Measurements from ENCODE around the gene WNT3A. TPM values are rescaled to one million over a fixed set of nuclear protein-coding genes. Genes with fewer than 3 reads are reported as not detected.
A peak's percentile ranks its signal among the peaks of the same experiment; 100 is the strongest.

Gene WNT3A
- polyA plus RNA-seq, 1 of the 3 experiments (the other 2 are of a cell fraction) = not detected

DNA sequence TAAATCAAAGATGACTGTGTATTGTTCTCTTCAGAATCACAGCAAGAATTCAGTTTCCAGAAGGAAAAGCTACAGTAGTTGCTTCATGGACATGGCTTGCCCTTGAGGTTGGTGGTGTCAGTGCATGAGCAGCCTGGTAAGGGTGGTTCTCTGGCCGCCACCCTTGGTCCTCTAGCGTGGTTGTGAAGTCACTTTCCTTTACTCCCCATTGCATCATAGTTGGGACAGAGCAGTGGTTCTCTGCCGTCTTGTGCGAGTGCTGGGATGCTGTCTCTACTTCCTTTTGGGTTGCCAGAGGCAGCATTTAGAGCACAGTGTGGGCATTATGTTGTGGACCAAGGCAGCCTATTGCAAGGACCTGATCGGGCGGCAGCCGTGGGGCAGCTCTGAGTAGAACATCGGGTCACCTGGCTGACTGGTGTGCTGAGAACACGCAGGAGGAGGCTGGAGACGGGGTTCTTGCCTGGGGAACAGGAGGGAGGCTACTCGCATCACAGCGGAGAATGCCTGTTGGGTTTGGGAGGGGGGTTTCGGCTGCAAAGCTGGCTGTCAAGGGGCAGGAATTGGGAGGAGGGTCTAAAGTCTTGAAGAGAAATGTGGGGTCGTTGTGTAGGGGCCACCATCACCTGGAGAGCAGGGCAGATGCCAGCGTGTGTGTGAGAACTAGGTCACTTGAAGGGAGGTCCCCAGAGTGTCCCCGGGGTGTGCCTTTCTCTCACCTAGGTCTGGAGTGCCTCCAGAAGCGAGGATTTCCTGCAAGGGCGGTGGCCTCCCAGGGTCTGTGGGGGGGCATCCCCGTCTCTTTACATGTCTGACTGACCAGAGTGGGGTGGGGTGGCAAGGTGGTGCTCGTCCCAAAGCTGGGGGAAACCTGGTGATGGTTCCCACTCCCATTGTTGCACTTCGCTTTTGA, 82.0 kb downstream of the WNT3A start:
- ChIA-PET POLR2A (no interaction called here), CTCF (no interaction called here)
- H3K9me2 ChIP-seq = no peaks in the 10 kb centered on the region
- H4K20me1 ChIP-seq (ENCODE audit: insufficient read depth) = peaks cover 100% of the 10 kb centered on the region
- peaks cover 24 to 39% of the 10 kb centered on the region in 2 experiments for H3K4me1 ChIP-seq (ENCODE audit: control insufficient read depth in 1 of 2, insufficient read depth in 2 of 2, low read depth in 1 of 2, low read length in 1 of 2)
- peaks cover 100% of the 10 kb centered on the region for H3K79me2 ChIP-seq (ENCODE audit: insufficient read depth)
- 92% methylated on average over 16 of the region's 21 CpGs for WGBS (ENCODE audit: low lambda C conversion rate)
- no peak for DNase-seq
- no peak overlapping the region for H3K9ac ChIP-seq
- no peaks in the 10 kb centered on the region for H3K27me3 ChIP-seq (ENCODE audit: insufficient read depth)
- peaks cover 21% of the 10 kb centered on the region for H3F3A ChIP-seq (replicated peaks; ENCODE audit: insufficient read depth)
- H2AFZ ChIP-seq (ENCODE audit: low read depth) = no peak overlapping the region
- H3K9me3 ChIP-seq = no peaks in the 10 kb centered on the region
- H3K36me3 ChIP-seq (replicated peaks in 1 of 2; ENCODE audit: control insufficient read depth in 1 of 2, insufficient read depth in 2 of 2, low read length in 1 of 2) = peaks cover 24 to 30% of the 10 kb centered on the region in 2 experiments
- no peak overlapping the region for H3K4me3 ChIP-seq (ENCODE audit: low read depth in 2 of 2, low read length in 1 of 2)
- TF ChIP-seq, protein P1, sequence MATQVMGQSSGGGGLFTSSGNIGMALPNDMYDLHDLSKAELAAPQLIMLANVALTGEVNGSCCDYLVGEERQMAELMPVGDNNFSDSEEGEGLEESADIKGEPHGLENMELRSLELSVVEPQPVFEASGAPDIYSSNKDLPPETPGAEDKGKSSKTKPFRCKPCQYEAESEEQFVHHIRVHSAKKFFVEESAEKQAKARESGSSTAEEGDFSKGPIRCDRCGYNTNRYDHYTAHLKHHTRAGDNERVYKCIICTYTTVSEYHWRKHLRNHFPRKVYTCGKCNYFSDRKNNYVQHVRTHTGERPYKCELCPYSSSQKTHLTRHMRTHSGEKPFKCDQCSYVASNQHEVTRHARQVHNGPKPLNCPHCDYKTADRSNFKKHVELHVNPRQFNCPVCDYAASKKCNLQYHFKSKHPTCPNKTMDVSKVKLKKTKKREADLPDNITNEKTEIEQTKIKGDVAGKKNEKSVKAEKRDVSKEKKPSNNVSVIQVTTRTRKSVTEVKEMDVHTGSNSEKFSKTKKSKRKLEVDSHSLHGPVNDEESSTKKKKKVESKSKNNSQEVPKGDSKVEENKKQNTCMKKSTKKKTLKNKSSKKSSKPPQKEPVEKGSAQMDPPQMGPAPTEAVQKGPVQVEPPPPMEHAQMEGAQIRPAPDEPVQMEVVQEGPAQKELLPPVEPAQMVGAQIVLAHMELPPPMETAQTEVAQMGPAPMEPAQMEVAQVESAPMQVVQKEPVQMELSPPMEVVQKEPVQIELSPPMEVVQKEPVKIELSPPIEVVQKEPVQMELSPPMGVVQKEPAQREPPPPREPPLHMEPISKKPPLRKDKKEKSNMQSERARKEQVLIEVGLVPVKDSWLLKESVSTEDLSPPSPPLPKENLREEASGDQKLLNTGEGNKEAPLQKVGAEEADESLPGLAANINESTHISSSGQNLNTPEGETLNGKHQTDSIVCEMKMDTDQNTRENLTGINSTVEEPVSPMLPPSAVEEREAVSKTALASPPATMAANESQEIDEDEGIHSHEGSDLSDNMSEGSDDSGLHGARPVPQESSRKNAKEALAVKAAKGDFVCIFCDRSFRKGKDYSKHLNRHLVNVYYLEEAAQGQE (IDR thresholded peaks at IDR 0.05; ENCODE audit: low read depth, low read length) = no peak
- TF ChIP-seq YY1 (IDR thresholded peaks at IDR 0.05; ENCODE audit: low read depth) (no peak), GATA2 (CRISPR knock-in tag; IDR thresholded peaks at IDR 0.05) (no peak), EZH2phosphoT487 (IDR thresholded peaks at IDR 0.05; ENCODE audit: borderline replicate concordance, low read depth) (no peak), TAF1 (IDR thresholded peaks at IDR 0.05; ENCODE audit: borderline replicate concordance, low read depth, low read length) (no peak), NFIC (IDR thresholded peaks at IDR 0.05; ENCODE audit: borderline replicate concordance) (no peak), FOXJ3 (CRISPR knock-in tag; IDR thresholded peaks at IDR 0.05) (no peak)
- TF ChIP-seq, protein P2, sequence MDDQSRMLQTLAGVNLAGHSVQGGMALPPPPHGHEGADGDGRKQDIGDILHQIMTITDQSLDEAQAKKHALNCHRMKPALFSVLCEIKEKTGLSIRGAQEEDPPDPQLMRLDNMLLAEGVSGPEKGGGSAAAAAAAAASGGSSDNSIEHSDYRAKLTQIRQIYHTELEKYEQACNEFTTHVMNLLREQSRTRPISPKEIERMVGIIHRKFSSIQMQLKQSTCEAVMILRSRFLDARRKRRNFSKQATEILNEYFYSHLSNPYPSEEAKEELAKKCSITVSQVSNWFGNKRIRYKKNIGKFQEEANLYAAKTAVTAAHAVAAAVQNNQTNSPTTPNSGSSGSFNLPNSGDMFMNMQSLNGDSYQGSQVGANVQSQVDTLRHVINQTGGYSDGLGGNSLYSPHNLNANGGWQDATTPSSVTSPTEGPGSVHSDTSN (IDR thresholded peaks at IDR 0.05) = no peak
- H3K4me2 ChIP-seq = peak overlapping the region; percentile 100
- peak overlapping the region in 1 of 2 experiments; percentile 68; a peak in 1 of 4 replicates for H3K27ac ChIP-seq (ENCODE audit: low read depth in 2 of 2, low read length in 1 of 2)

DNA sequence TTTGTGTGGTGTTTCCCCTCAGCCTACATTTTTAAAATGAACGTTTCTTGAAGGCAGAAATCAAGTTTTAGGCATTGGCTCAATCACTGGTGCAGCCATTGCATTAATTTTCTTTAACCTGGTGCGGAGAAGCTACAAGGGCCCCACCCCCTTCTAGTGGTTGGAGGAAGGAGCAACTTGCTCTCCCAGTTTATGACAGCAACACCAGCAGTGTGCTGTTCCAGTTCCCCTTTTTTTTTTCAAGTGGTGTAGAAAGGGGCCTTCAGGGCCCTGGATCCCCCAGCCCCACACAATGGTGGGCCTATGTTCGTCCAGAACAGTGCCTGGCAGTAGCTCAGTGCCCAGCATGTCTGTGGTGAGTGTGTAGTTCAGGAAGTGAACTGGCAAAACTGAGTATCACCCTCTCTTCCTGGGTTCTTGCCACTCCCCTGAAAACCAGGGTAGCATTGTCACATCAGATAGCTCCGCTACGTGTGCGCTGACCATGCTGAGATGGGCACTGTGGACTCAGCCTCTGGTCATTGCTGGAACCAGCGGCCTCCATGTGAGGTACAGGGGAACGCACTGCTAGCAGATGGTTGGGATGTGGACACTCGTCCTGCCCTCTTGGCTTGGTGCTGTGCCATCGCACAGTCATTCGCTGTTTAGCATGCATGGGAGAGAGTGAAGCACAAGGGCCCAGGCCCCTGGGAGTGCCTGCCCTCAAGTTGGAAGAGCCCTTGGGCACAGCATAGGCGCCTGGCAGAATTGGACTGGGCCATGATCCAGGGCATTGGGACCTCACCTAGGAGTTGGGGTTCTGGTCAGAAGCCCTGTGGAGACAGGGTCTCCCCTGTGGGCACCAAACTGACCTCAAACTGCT, 83.0 kb downstream of the WNT3A start:
- Histone ChIP-seq H3K9ac (no peak overlapping the region), H3K4me2 (no peak overlapping the region), H3K27ac (ENCODE audit: low read depth in 2 of 2, low read length in 1 of 2) (no peak overlapping the region), H3K4me3 (ENCODE audit: low read depth in 2 of 2, low read length in 1 of 2) (no peak overlapping the region), H3F3A (replicated peaks; ENCODE audit: insufficient read depth) (peaks cover 21% of the 10 kb centered on the region), H4K20me1 (ENCODE audit: insufficient read depth) (peaks cover 100% of the 10 kb centered on the region), H3K4me1 (ENCODE audit: control insufficient read depth in 1 of 2, insufficient read depth in 2 of 2, low read depth in 1 of 2, low read length in 1 of 2) (peaks cover 14 to 37% of the 10 kb centered on the region in 2 experiments), H3K9me2 (no peaks in the 10 kb centered on the region), H3K79me2 (ENCODE audit: insufficient read depth) (peaks cover 100% of the 10 kb centered on the region), H2AFZ (ENCODE audit: low read depth) (no peak overlapping the region), H3K27me3 (ENCODE audit: insufficient read depth) (no peaks in the 10 kb centered on the region), H3K9me3 (no peaks in the 10 kb centered on the region), H3K36me3 (replicated peaks in 1 of 2; ENCODE audit: control insufficient read depth in 1 of 2, insufficient read depth in 2 of 2, low read length in 1 of 2) (peaks cover 30 to 33% of the 10 kb centered on the region in 2 experiments)
- WGBS (ENCODE audit: low lambda C conversion rate) = 82% methylated on average over 7 of the region's 12 CpGs
- no peak for TF ChIP-seq RCOR1 (IDR thresholded peaks at IDR 0.05; ENCODE audit: low read length)
- no peak for TF ChIP-seq YY1 (IDR thresholded peaks at IDR 0.05; ENCODE audit: low read depth)
- no peak for TF ChIP-seq POLR2AphosphoS5 (IDR thresholded peaks at IDR 0.05; ENCODE audit: low read depth, low read length)
- TF ChIP-seq, protein P3, sequence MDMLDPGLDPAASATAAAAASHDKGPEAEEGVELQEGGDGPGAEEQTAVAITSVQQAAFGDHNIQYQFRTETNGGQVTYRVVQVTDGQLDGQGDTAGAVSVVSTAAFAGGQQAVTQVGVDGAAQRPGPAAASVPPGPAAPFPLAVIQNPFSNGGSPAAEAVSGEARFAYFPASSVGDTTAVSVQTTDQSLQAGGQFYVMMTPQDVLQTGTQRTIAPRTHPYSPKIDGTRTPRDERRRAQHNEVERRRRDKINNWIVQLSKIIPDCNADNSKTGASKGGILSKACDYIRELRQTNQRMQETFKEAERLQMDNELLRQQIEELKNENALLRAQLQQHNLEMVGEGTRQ (IDR thresholded peaks at IDR 0.05; ENCODE audit: borderline replicate concordance, low read depth, low read length) = no peak
- TF ChIP-seq FOXM1 (IDR thresholded peaks at IDR 0.05; ENCODE audit: low read depth) = no peak
- no peak for TF ChIP-seq EP300 (IDR thresholded peaks at IDR 0.05; ENCODE audit: borderline replicate concordance in 1 of 2, low read depth in 1 of 2, low read length in 1 of 2)
- TF ChIP-seq, protein P4, sequence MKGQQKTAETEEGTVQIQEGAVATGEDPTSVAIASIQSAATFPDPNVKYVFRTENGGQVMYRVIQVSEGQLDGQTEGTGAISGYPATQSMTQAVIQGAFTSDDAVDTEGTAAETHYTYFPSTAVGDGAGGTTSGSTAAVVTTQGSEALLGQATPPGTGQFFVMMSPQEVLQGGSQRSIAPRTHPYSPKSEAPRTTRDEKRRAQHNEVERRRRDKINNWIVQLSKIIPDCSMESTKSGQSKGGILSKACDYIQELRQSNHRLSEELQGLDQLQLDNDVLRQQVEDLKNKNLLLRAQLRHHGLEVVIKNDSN (IDR thresholded peaks at IDR 0.05; ENCODE audit: borderline replicate concordance, low read depth) = no peak
- DNase-seq = no peak
- ChIA-PET POLR2A (no interaction called here), CTCF (no interaction called here)

All from SK-N-SH (cell line).